ENCODE measurements around the gene RBM38.

The RBM38 gene

GRCh38 chr20:57383447-57384347, 7.5 kb upstream of the RBM38 start:
- Mint-ChIP-seq H3K4me3 (no peak overlapping the region), H3K4me1 (no peaks in the 10 kb centered on the region), H3K27ac (no peak overlapping the region), H3K27me3 (ENCODE audit: low read depth) (peaks cover 4% of the 10 kb centered on the region), H3K36me3 (ENCODE audit: low read depth) (peaks cover 21% of the 10 kb centered on the region), H3K9me3 (no peaks in the 10 kb centered on the region)
- TF ChIP-seq CTCF (IDR thresholded peaks at IDR 0.05; ENCODE audit: unreplicated experiment in 3 of 3), result no peak

- H3K27ac Mint-ChIP-seq, result no peak overlapping the region
- H3K4me1 Mint-ChIP-seq, result no peaks in the 10 kb centered on the region
- H3K27me3 Mint-ChIP-seq (ENCODE audit: low read depth), result peaks cover 4% of the 10 kb centered on the region
- no peaks in the 10 kb centered on the region for H3K9me3 Mint-ChIP-seq
- no peak overlapping the region for H3K4me3 Mint-ChIP-seq
- no peak for TF ChIP-seq CTCF (IDR thresholded peaks at IDR 0.05; ENCODE audit: unreplicated experiment in 3 of 3)
- peaks cover 16% of the 10 kb centered on the region for H3K36me3 Mint-ChIP-seq (ENCODE audit: low read depth)
These were observed 6.7 kb upstream of the RBM38 start for GRCh38 chr20:57384486-57384885.

GRCh38 chr20:57384953-57385761, 6.0 kb upstream of the RBM38 start:
- H3K27me3 Mint-ChIP-seq (ENCODE audit: low read depth), result peaks cover 4% of the 10 kb centered on the region
- H3K9me3 Mint-ChIP-seq, result no peaks in the 10 kb centered on the region
- H3K4me3 Mint-ChIP-seq, result no peak overlapping the region
- H3K27ac Mint-ChIP-seq, result no peak overlapping the region
- H3K4me1 Mint-ChIP-seq, result no peaks in the 10 kb centered on the region
- H3K36me3 Mint-ChIP-seq (ENCODE audit: low read depth), result peaks cover 13% of the 10 kb centered on the region
- TF ChIP-seq CTCF (IDR thresholded peaks at IDR 0.05; ENCODE audit: unreplicated experiment in 3 of 3), result no peak

- H3K9me3 Mint-ChIP-seq, result no peaks in the 10 kb centered on the region
- peaks cover 13% of the 10 kb centered on the region for H3K36me3 Mint-ChIP-seq (ENCODE audit: low read depth)
- H3K27me3 Mint-ChIP-seq (ENCODE audit: low read depth), result peaks cover 4% of the 10 kb centered on the region
- no peak overlapping the region for H3K27ac Mint-ChIP-seq
- no peak for TF ChIP-seq CTCF (IDR thresholded peaks at IDR 0.05; ENCODE audit: unreplicated experiment in 3 of 3)
- H3K4me3 Mint-ChIP-seq, result no peak overlapping the region
- peaks cover 5% of the 10 kb centered on the region for H3K4me1 Mint-ChIP-seq
These were observed 5.3 kb upstream of the RBM38 start for GRCh38 chr20:57385940-57386339.

GRCh38 chr20:57386762-57387161, 4.4 kb upstream of the RBM38 start:
- peaks cover 9% of the 10 kb centered on the region for H3K36me3 Mint-ChIP-seq (ENCODE audit: low read depth)
- TF ChIP-seq CTCF (IDR thresholded peaks at IDR 0.05; ENCODE audit: unreplicated experiment in 3 of 3), result no peak
- no peak overlapping the region for H3K27ac Mint-ChIP-seq
- H3K9me3 Mint-ChIP-seq, result no peaks in the 10 kb centered on the region
- H3K4me3 Mint-ChIP-seq, result no peak overlapping the region
- peaks cover 7% of the 10 kb centered on the region for H3K4me1 Mint-ChIP-seq
- H3K27me3 Mint-ChIP-seq (ENCODE audit: low read depth), result peaks cover 4% of the 10 kb centered on the region
